K562 (cell line): ENCODE results near the gene BCAM. TPM values are rescaled to one million over a fixed set of nuclear protein-coding genes. Genes with fewer than 3 reads are reported as not detected.

Experiments
- FOXJ2 ChIP-seq: fragments of 200-800 bp; sonication (Bioruptor generic); IDR thresholded peaks from 2 replicates; pipeline ENCODE4 v1.6.1; 2016; ENCODE audit warnings: missing genetic modification characterization, missing compliant biosample characterization
- HNRNPK ChIP-seq: fragments of 200-400 bp; formaldehyde crosslinking; IDR thresholded peaks from one replicate; pipeline ENCODE4 v1.6.1; 2018; ENCODE audit warnings: mild to moderate bottlenecking, low read depth, low read length; ENCODE audit not compliant: poor library complexity, severe bottlenecking
- KHSRP ChIP-seq: fragments of 450-650 bp; IDR thresholded peaks from 2 replicates; pipeline ENCODE4 v1.6.1; 2017
- MLLT1 ChIP-seq, 2 experiments: fragments of 450-650 bp; IDR thresholded peaks; 2 replicates each; pipeline ENCODE4 v1.6.1; 2016
- PHF20 ChIP-seq: fragments of 450-650 bp; IDR thresholded peaks from 2 replicates; pipeline ENCODE4 v1.6.1; 2018; ENCODE audit not compliant: partially characterized antibody
- PYGO2 ChIP-seq: fragments of 450-650 bp; IDR thresholded peaks from 2 replicates; pipeline ENCODE4 v1.6.1; 2016; ENCODE audit warnings: mild to moderate bottlenecking, missing genetic modification characterization, moderate library complexity, missing compliant biosample characterization
- REST ChIP-seq, 2 experiments: fragments of 450-650 bp; formaldehyde crosslinking in 1 of 2; IDR thresholded peaks; 2 replicates each; pipeline versions ENCODE4 v1.4.0 to v1.6.1; 2014 to 2020; ENCODE audit warnings: mild to moderate bottlenecking in 2 of 2, borderline replicate concordance in 1 of 2, low read depth in 1 of 2
- RHOXF2B ChIP-seq: fragments of 250-450 bp; sonication (Bioruptor Pico); conservative IDR thresholded peaks from 2 replicates; pipeline ENCODE4 v1.5.1; 2021
- SIN3A ChIP-seq, 2 experiments: fragments of 150-350 bp in 1 of 2; IDR thresholded peaks; 2 replicates each; pipeline ENCODE4 v1.6.1; 2011 to 2016; ENCODE audit warnings: borderline replicate concordance in 2 of 2, low read depth in 2 of 2, low read length in 2 of 2, mild to moderate bottlenecking in 2 of 2, moderate library complexity in 2 of 2; ENCODE audit not compliant: control insufficient read depth in 1 of 2
- YY1 ChIP-seq, 3 experiments: IDR thresholded peaks; 2 replicates each; pipeline ENCODE4 v1.6.1; 2011; ENCODE audit warnings: low read length in 2 of 3, mild to moderate bottlenecking in 2 of 3, moderate library complexity in 2 of 3, borderline replicate concordance in 1 of 3, control low read depth in 1 of 3, low read depth in 1 of 3; ENCODE audit not compliant: insufficient read depth in 3 of 3, insufficient replicate concordance in 2 of 3, control insufficient read depth in 1 of 3, insufficient read length in 1 of 3; ENCODE audit errors: extremely low read depth in 1 of 3
- ZBTB5 ChIP-seq: fragments of 450-650 bp; IDR thresholded peaks from 2 replicates; pipeline ENCODE4 v1.6.1; 2017; ENCODE audit warnings: antibody characterized with exemption
- ZFPM2 ChIP-seq: fragments of 250-450 bp; sonication (Bioruptor Pico); IDR thresholded peaks from 2 replicates; pipeline ENCODE4 v1.5.1; 2022; ENCODE audit warnings: mild to moderate bottlenecking
- ZFX ChIP-seq: sonication (generic); formaldehyde crosslinking; IDR thresholded peaks from 2 replicates; pipeline ENCODE4 v1.8.0; 2022; ENCODE audit warnings: mild to moderate bottlenecking, missing genetic modification reagents, moderate library complexity
- polyA plus RNA-seq, 8 experiments: library from polyadenylated mRNA; depleted of rRNA in 4 of 8; stranded (reverse) in 5 of 8; unstranded in 3 of 8; fragments of >200 nt; fragmentation: Nextera tagmentation in 2 of 8; fragmentation: Illumina TruSeq in 1 of 8; extraction: Ambion mirVana in 2 of 8; extraction: Trizol in 1 of 8; gene quantifications; 2 replicates each; pipeline versions ENCODE4 v1.2.1 to v1.2.3, GENCODE V29; 2011 to 2014; ENCODE audit warnings: inconsistent platforms in 1 of 8, missing spikeins in 1 of 8
- total RNA-seq, 7 experiments: library from RNA; depleted of rRNA in 6 of 7; stranded (reverse); fragments of >200 nt in 6 of 7; fragmentation: Illumina TruSeq in 2 of 7; extraction: Trizol in 2 of 7; gene quantifications; 2 replicates each; pipeline versions ENCODE4 v1.2.1 to v1.2.3, GENCODE V29; 2011 to 2021; ENCODE audit warnings: low replicate concordance in 1 of 7

The BCAM gene
- total and polyA plus RNA-seq, 9 of the 15 experiments (the other 6 are each of a cell fraction or from before 2014, with no cell fraction given) = 0.07 to 1.3 (median 0.33) TPM; not detected in 2

- 0 out of 2 replicates have a peak, but pooled peaks have one; percentile 32 for TF ChIP-seq ZBTB5
- no peak for TF ChIP-seq REST (IDR thresholded peaks at IDR 0.05; ENCODE audit: borderline replicate concordance)
- TF ChIP-seq REST (CRISPR knock-in tag; IDR thresholded peaks at IDR 0.05; ENCODE audit: low read depth) = 0 out of 2 replicates have a peak, but pooled peaks have one; percentile 23
- TF ChIP-seq ZFX (CRISPR knock-in tag) = peak; percentile 85
- no peak for TF ChIP-seq FOXJ2 (tag)
- TF ChIP-seq YY1 (IDR thresholded peaks at IDR 0.05; ENCODE audit: borderline replicate concordance in 1 of 3, control insufficient read depth in 1 of 3, extremely low read depth in 1 of 3, insufficient read depth in 3 of 3, insufficient read length in 1 of 3, insufficient replicate concordance in 2 of 3, low read depth in 1 of 3, low read length in 2 of 3) = peak in 2 of 3 experiments; percentile 3 to 56
- TF ChIP-seq MLLT1 (IDR thresholded peaks at IDR 0.05) = 0 out of 4 replicates have a peak, but pooled peaks of 1 of the 2 experiments have one; percentile 14
- TF ChIP-seq HNRNPK = no peak
- TF ChIP-seq ZFPM2 = peak; percentile 43; the same call in 1 of the 2 replicates
- TF ChIP-seq PYGO2 = no peak
- no peak for TF ChIP-seq PHF20
- no peak for TF ChIP-seq KHSRP
- TF ChIP-seq SIN3A (IDR thresholded peaks at IDR 0.05; ENCODE audit: borderline replicate concordance in 2 of 2, control insufficient read depth in 1 of 2, low read depth in 2 of 2, low read length in 2 of 2) = peak in 1 of 2 experiments; percentile 13; a peak in 1 of 4 replicates
- TF ChIP-seq RHOXF2B (CRISPR knock-in tag) = no peak
Measured at GRCh38 chr19:44846455-44847143, 37.7 kb downstream of the BCAM start (continued).
